OCI-LY7 (cell line): ENCODE results near the gene GSK3B. TPM values are rescaled to one million over a fixed set of nuclear protein-coding genes. Genes with fewer than 3 reads are reported as not detected.
A peak's percentile ranks its signal among the peaks of the same experiment; 100 is the strongest.

ENCODE experiments used
- BruUV-seq: library from RNA; stranded (reverse); fragments of 400-500 nt; replicated peaks from 2 replicates; lab custom pipeline; 2021; lab: Mats Ljungman, UMichigan
- CTCF ChIA-PET: fragments of 300-600 bp; sonication (Branson Sonifier 250); formaldehyde crosslinking; loops from one replicate; lab custom pipeline; 2022; ENCODE audit warnings: antibody characterized with exemption; ENCODE audit not compliant: unreplicated experiment; lab: Charles Lee
- POLR2A ChIA-PET: fragments of 300-600 bp; sonication (Branson Sonifier 250); formaldehyde crosslinking; loops from one replicate; lab custom pipeline; 2022; ENCODE audit warnings: antibody characterized with exemption; lab: Charles Lee
- DNase-seq: peaks from one replicate; pipeline ENCODE4 v3.0.0-alpha.2; 2015; ENCODE audit warnings: low spot score
- H2AFZ ChIP-seq: fragments of 200-600 bp; sonication (generic), shearing (Covaris generic); 2 replicates; pipeline ENCODE4 v1.6.1; 2014; ENCODE audit warnings: mild to moderate bottlenecking, antibody characterized with exemption, low read length, moderate library complexity
- H3K27ac ChIP-seq: fragments of 200-600 bp; sonication (generic); 2 replicates; pipeline ENCODE4 v1.5.1; 2014; ENCODE audit warnings: mixed run types, low read depth, mild to moderate bottlenecking, moderate library complexity, low read length, inconsistent platforms; ENCODE audit not compliant: poor library complexity, severe bottlenecking
- H3K36me3 ChIP-seq: fragments of 200-600 bp; sonication (generic); 2 replicates; pipeline ENCODE4 v1.6.1; 2014; ENCODE audit warnings: mild to moderate bottlenecking, antibody characterized with exemption, low read length, moderate library complexity, mixed read lengths; ENCODE audit not compliant: insufficient read depth
- H3K4me1 ChIP-seq: fragments of 200-600 bp; sonication (generic); 2 replicates; pipeline ENCODE4 v1.5.1; 2014; ENCODE audit warnings: mild to moderate bottlenecking, low read length; ENCODE audit not compliant: insufficient read depth, poor library complexity, severe bottlenecking
- H3K4me2 ChIP-seq: fragments of 200-600 bp; sonication (generic); 2 replicates; pipeline ENCODE4 v1.6.1; 2014; ENCODE audit warnings: mild to moderate bottlenecking, low read length
- H3K4me3 ChIP-seq: fragments of 200-600 bp; sonication (generic); 2 replicates; pipeline ENCODE4 v1.5.1; 2014; ENCODE audit warnings: mild to moderate bottlenecking, low read depth, low read length; ENCODE audit not compliant: poor library complexity, severe bottlenecking
- H3K79me2 ChIP-seq: fragments of 200-600 bp; sonication (generic); 2 replicates; pipeline ENCODE4 v1.6.1; 2016; ENCODE audit warnings: low read depth, mild to moderate bottlenecking, low read length, moderate library complexity, mixed read lengths; ENCODE audit not compliant: insufficient read depth
- H3K9me2 ChIP-seq: fragments of 200-600 bp; sonication (generic); 2 replicates; pipeline ENCODE4 v1.6.1; 2016; ENCODE audit warnings: mild to moderate bottlenecking, low read length, mixed read lengths; ENCODE audit not compliant: insufficient read depth
- H3K9me3 ChIP-seq: fragments of 200-600 bp; sonication (generic); 2 replicates; pipeline ENCODE4 v1.6.1; 2014; ENCODE audit warnings: mild to moderate bottlenecking, mixed run types, low read length, mixed read lengths
- H4K20me1 ChIP-seq: fragments of 200-600 bp; sonication (generic); 2 replicates; pipeline ENCODE4 v1.6.1; 2014; ENCODE audit warnings: mild to moderate bottlenecking, antibody characterized with exemption, low read length, moderate library complexity, mixed read lengths; ENCODE audit not compliant: insufficient read depth
- EZH2phosphoT487 ChIP-seq: fragments of 200-600 bp; sonication (generic); IDR thresholded peaks from 2 replicates; pipeline ENCODE4 v1.6.1; 2018; ENCODE audit warnings: low read depth, borderline replicate concordance, mild to moderate bottlenecking, mixed run types, antibody characterized with exemption, low read length, moderate library complexity, mixed read lengths
- intact Hi-C: fragments of 100-400 bp; cut with micrococcal nuclease; formaldehyde crosslinking; loops from one replicate; pipeline ENCODE4 v1.10.0; 2022; ENCODE audit not compliant: unreplicated experiment
- total RNA-seq, 2 experiments: library from RNA; depleted of rRNA in 1 of 2; stranded (reverse); fragments of >200 nt in 1 of 2; shearing (Covaris generic) in 1 of 2; gene quantifications; 2 replicates each; pipeline ENCODE4 v1.2.3, GENCODE V29; 2014 to 2022
- TF ChIP-seq, protein P1 (sequence below): fragments of 200-600 bp; sonication (generic); conservative IDR thresholded peaks from 2 replicates; pipeline ENCODE4 v1.5.1; 2014; ENCODE audit warnings: mild to moderate bottlenecking, antibody characterized with exemption, low read length, moderate library complexity, mixed read lengths

Gene GSK3B
- total RNA-seq, 2 experiments from 2014 or later = 26.6 to 40.9 TPM

- intact Hi-C loops = loop anchor here (10.0 kb wide), 3 partner anchors 501 to 629 kb away; partner anchors contain the start of genes NDUFB4, POGLUT1, TIMMDC1 and TMEM39A
- H3K9me3 ChIP-seq = no peaks in the 10 kb centered on the region
- ChIA-PET CTCF (interaction anchor here (0.6 kb wide), 2 partner anchors 357 to 862 kb away, joined by 3 read pairs; no protein-coding TSS in a partner anchor), POLR2A (interaction anchor here (0.5 to 4.0 kb wide), 6 partner anchors 10 to 1740 kb away, joined by 3 to 31 read pairs (median 4); no protein-coding TSS in a partner anchor)
- no TSS peak for BruUV-seq
- H3K79me2 ChIP-seq = peaks cover 80% of the 10 kb centered on the region
- H3K4me1 ChIP-seq = peaks cover 38% of the 10 kb centered on the region
- H3K27ac ChIP-seq = peak overlapping the region; percentile 97
- no peak for TF ChIP-seq EZH2phosphoT487
- TF ChIP-seq, protein P1, sequence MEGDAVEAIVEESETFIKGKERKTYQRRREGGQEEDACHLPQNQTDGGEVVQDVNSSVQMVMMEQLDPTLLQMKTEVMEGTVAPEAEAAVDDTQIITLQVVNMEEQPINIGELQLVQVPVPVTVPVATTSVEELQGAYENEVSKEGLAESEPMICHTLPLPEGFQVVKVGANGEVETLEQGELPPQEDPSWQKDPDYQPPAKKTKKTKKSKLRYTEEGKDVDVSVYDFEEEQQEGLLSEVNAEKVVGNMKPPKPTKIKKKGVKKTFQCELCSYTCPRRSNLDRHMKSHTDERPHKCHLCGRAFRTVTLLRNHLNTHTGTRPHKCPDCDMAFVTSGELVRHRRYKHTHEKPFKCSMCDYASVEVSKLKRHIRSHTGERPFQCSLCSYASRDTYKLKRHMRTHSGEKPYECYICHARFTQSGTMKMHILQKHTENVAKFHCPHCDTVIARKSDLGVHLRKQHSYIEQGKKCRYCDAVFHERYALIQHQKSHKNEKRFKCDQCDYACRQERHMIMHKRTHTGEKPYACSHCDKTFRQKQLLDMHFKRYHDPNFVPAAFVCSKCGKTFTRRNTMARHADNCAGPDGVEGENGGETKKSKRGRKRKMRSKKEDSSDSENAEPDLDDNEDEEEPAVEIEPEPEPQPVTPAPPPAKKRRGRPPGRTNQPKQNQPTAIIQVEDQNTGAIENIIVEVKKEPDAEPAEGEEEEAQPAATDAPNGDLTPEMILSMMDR = no peak
- peak overlapping the region; percentile 54; the same call in 1 of the 2 replicates for H2AFZ ChIP-seq
- H3K4me3 ChIP-seq = peak overlapping the region; percentile 81
- peak; percentile 40 for DNase-seq
- H3K36me3 ChIP-seq = peaks cover 12% of the 10 kb centered on the region
- H3K9me2 ChIP-seq = no peaks in the 10 kb centered on the region
- H3K4me2 ChIP-seq = peak overlapping the region; percentile 80
- peaks cover 41% of the 10 kb centered on the region for H4K20me1 ChIP-seq
Observed at GRCh38 chr3:120093119-120093910, 932 bp downstream of the GSK3B start.

- Histone ChIP-seq H3K27ac (peak overlapping the region; percentile 97), H2AFZ (no peak overlapping the region), H3K4me1 (peaks cover 38% of the 10 kb centered on the region), H3K4me3 (peak overlapping the region; percentile 81), H3K9me3 (no peaks in the 10 kb centered on the region), H3K9me2 (no peaks in the 10 kb centered on the region), H3K36me3 (peaks cover 12% of the 10 kb centered on the region), H4K20me1 (peaks cover 41% of the 10 kb centered on the region), H3K4me2 (peak overlapping the region; percentile 80), H3K79me2 (peaks cover 79% of the 10 kb centered on the region)
- CTCF ChIA-PET = no interaction called here
- no peak for TF ChIP-seq EZH2phosphoT487
- TF ChIP-seq, protein P1 = no peak
- DNase-seq = no peak
- intact Hi-C loops = loop anchor here (10.0 kb wide), 3 partner anchors 502 to 628 kb away; partner anchors contain the start of genes NDUFB4, POGLUT1, TIMMDC1 and TMEM39A
- POLR2A ChIA-PET = interaction anchor here (0.5 to 1.6 kb wide), 4 partner anchors 17 to 649 kb away, joined by 3 to 9 read pairs (median 4); no protein-coding TSS in a partner anchor
- no TSS peak for BruUV-seq
Observed at GRCh38 chr3:120092474-120092873, 1.8 kb downstream of the GSK3B start.
